GM11168 (cell line): ENCODE results near the gene ALDH4A1.
"Not testable (repeated sequence)": the region's sequence is repeated elsewhere in the genome, so short reads cannot be mapped to it uniquely, and the experiment has no call there.

Experiments
- in situ Hi-C: fragments of 300-500 bp; cut with MboI; formaldehyde crosslinking; loops from one replicate; pipeline ENCODE4 v1.12.0; 2022; ENCODE audit warnings: low sequenced_read_pairs; ENCODE audit not compliant: unreplicated experiment

The ALDH4A1 gene

GRCh38 chr1:18907021-18907916 is 4.9 kb upstream of the ALDH4A1 start:
- in situ Hi-C loops, result loop anchor here (5.0 to 25.0 kb wide), 2 partner anchors 45 to 205 kb away; no protein-coding TSS in a partner anchor

- in situ Hi-C loops, result loop anchor here (25.0 kb wide), 1 partner anchor 209 kb away; no protein-coding TSS in a partner anchor
Observed at GRCh38 chr1:18903291-18903756, 969 bp upstream of the ALDH4A1 start.

GRCh38 chr1:18901952-18902522 is 318 bp downstream of the ALDH4A1 start:
- in situ Hi-C loops, result loop anchor here (25.0 kb wide), 1 partner anchor 210 kb away; no protein-coding TSS in a partner anchor

- in situ Hi-C loops, result loop anchor here (25.0 kb wide), 1 partner anchor 211 kb away; no protein-coding TSS in a partner anchor
Observed at GRCh38 chr1:18901147-18901951, 1.0 kb downstream of the ALDH4A1 start.

GRCh38 chr1:18900303-18900841 is 2.0 kb downstream of the ALDH4A1 start:
- in situ Hi-C loops, result loop anchor here (25.0 kb wide), 1 partner anchor 212 kb away; no protein-coding TSS in a partner anchor

GRCh38 chr1:18899363-18900049 is 2.8 kb downstream of the ALDH4A1 start:
- in situ Hi-C loops, result loop anchor here (25.0 kb wide), 1 partner anchor 213 kb away; no protein-coding TSS in a partner anchor

GRCh38 chr1:18898567-18898966 is 3.8 kb downstream of the ALDH4A1 start:
- in situ Hi-C loops, result no loop called here

- in situ Hi-C loops, result no loop called here
Observed at GRCh38 chr1:18895317-18895716, 7.0 kb downstream of the ALDH4A1 start.

GRCh38 chr1:18893120-18893519 is 9.2 kb downstream of the ALDH4A1 start:
- in situ Hi-C loops, result no loop called here

GRCh38 chr1:18891858-18892257 is 10.5 kb downstream of the ALDH4A1 start:
- in situ Hi-C loops, result not testable (repeated sequence)

GRCh38 chr1:18891426-18891780 is 11.0 kb downstream of the ALDH4A1 start:
- in situ Hi-C loops, result no loop called here

GRCh38 chr1:18890706-18891425 is 11.5 kb downstream of the ALDH4A1 start:
- in situ Hi-C loops, result no loop called here

- in situ Hi-C loops, result no loop called here
Observed at GRCh38 chr1:18886003-18886335, 16.4 kb downstream of the ALDH4A1 start.

GRCh38 chr1:18885311-18886002 is 16.9 kb downstream of the ALDH4A1 start:
- in situ Hi-C loops, result no loop called here

GRCh38 chr1:18884727-18885126 is 17.6 kb downstream of the ALDH4A1 start:
- in situ Hi-C loops, result no loop called here

- in situ Hi-C loops, result no loop called here
Observed at GRCh38 chr1:18884419-18884717, 18.0 kb downstream of the ALDH4A1 start.

GRCh38 chr1:18883636-18884418 is 18.5 kb downstream of the ALDH4A1 start:
- in situ Hi-C loops, result no loop called here

- in situ Hi-C loops, result no loop called here
Observed at GRCh38 chr1:18883079-18883478, 19.3 kb downstream of the ALDH4A1 start.
